HG03139 (cell line): Measurements from ENCODE around the gene MFSD11.
"Not testable (repeated sequence)": the region's sequence is repeated elsewhere in the genome, so short reads cannot be mapped to it uniquely, and the experiment has no call there.

ENCODE experiments used
- ATAC-seq: cut with Tn5 transposase; IDR thresholded peaks from one replicate; pipeline ENCODE4 v1.9.1; 2021; ENCODE audit not compliant: unreplicated experiment

MFSD11 gene

GRCh38 chr17:76737676-76738467 lies at the start of gene MFSD11:
Gene MFSD11, plus strand, starts transcription at chr17:76738119. Its CDS starts 234 bp downstream, at chr17:76738353.
- peak; percentile 45 for ATAC-seq

GRCh38 chr17:76688165-76688622 lies 49.7 kb upstream of the MFSD11 start:
- no peak for ATAC-seq

GRCh38 chr17:76689859-76690258 lies 48.1 kb upstream of the MFSD11 start:
- no peak for ATAC-seq

- no peak for ATAC-seq
Measured at GRCh38 chr17:76690596-76691280, 47.2 kb upstream of the MFSD11 start.

- ATAC-seq, result no peak
Measured at GRCh38 chr17:76691379-76692191, 46.3 kb upstream of the MFSD11 start.

DNA sequence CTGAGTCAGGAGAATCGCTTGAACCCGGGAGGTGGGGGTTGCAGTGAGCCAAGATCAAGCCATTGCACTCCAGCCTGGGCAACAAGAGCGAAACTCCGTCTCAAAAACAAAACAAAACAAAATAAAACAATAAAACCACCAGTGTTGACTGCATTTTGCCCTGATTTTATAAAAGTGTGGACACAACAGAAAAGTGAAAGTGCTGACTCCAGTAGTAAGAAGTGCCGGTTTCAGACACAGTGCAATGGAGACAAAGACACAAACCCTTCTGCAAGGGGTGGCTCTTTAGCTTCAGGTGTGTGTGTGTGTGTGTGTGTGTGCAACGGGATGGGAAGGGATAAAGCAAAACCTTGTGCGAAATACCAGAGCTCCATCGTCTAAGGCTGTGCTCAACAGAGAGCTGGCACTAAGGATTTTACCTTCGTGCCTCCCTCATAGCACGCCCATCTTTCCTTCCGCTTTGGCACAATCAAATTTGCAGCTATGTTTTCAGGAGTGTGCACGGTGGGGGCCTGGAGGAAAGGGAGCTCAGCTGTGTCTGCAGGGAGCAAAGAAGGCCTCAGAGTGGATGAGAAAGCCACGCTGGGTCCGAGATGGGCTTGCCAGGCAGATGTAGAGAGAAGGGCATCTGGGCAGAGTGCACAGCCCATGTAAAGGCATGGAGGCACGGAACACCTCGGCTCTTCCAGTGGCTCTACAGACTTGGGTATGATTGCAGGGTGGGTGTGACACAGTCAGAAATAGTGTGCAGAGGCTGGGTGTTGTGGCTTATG lies 42.7 kb upstream of the MFSD11 start:
- no peak for ATAC-seq

- ATAC-seq, result no peak
Measured at GRCh38 chr17:76696763-76697701, 40.9 kb upstream of the MFSD11 start.

GRCh38 chr17:76697702-76698465 lies 40.0 kb upstream of the MFSD11 start:
- ATAC-seq, result no peak

DNA sequence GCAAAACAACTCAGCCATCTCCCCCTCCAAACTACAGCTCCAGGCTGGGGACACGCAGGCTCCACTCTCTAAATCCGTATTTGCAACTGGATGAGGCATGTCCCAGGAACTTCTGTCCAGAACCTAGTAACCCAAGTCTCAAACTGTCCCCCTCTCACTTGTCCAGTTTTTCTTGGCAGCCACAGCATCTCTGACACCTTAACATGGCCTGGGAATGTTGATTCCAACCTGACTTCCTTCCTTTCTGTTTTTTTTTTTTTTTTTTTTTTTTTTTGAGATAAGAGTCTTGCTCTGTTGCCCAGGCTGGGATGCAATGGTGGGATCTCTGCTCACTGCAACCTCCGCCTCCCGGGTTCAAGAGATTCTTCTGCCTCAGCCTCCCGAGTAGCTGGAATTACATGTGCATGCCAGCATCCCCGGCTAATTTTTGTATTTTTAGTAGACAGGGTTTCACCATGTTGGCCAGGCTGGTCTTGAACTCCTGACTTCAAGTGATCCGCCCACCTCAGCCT lies 39.4 kb upstream of the MFSD11 start:
- not testable (repeated sequence) for ATAC-seq

- ATAC-seq, result no peak
Measured at GRCh38 chr17:76700270-76700616, 37.7 kb upstream of the MFSD11 start.

DNA sequence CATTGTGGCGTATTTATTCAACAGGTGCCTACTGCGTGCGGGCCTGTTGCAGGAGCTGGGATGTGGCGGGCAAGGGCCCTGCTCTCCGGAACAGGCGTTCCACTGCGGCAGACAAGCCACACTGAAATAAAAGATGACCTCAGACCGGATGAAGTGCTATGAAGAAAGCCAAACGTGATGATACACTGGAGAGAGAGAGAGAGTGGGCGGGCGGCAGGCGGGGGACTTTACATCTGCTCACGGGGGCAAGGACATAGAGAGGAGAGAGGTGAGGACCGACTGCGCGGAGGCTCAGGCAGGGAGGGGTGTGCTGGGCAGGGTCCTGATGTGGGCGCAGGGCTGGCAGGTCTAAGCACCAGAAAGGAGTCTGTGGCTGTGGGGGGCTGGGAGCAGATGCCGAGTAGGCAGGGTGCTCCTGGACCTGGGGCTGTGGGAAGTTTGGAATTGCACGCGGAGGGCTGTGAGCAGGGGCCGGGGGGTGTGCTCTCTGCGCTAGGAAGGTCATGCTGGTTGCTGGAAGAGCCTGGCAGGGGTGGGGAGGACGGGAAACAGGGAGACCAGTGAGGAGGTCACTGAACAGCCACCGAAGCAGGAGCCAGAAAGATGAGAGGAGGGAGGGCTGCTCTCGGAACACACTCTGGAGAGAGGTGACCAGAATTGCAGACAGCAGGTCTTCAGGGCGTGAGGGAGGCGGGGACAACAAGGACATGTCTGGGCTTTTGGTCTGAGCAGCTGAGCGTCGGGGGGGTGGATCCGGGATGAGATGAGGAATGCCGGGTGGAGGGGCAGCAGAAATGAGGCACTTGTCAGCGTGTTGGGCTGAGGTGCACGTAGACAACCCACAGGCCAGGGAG lies 37.1 kb upstream of the MFSD11 start:
- no peak for ATAC-seq

DNA sequence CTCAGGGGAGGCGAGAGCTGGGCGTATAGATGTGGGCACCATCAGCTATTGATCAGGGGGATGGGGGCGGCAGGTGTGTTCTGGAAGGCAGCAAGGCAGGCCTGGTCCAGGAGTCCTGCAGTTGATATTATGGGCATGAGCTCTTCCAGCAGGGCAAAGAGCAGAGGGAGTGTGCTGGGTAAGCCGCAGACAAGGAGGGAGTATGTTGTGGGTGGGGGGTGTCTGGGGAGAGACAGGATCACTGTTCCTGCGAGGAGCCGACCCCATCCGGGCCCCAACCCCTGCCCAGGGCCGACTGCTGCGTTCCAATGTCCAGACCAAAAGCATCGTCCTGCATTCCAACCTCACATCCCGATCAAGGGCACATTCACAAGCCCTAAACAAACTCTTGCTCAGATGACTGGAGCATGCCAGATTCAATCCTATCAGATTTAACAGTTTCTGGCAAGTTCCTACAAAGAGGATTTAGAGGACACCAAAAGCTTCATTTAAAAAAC lies 36.4 kb upstream of the MFSD11 start:
- no peak for ATAC-seq

GRCh38 chr17:76702076-76702475 lies 35.8 kb upstream of the MFSD11 start:
- no peak for ATAC-seq

DNA sequence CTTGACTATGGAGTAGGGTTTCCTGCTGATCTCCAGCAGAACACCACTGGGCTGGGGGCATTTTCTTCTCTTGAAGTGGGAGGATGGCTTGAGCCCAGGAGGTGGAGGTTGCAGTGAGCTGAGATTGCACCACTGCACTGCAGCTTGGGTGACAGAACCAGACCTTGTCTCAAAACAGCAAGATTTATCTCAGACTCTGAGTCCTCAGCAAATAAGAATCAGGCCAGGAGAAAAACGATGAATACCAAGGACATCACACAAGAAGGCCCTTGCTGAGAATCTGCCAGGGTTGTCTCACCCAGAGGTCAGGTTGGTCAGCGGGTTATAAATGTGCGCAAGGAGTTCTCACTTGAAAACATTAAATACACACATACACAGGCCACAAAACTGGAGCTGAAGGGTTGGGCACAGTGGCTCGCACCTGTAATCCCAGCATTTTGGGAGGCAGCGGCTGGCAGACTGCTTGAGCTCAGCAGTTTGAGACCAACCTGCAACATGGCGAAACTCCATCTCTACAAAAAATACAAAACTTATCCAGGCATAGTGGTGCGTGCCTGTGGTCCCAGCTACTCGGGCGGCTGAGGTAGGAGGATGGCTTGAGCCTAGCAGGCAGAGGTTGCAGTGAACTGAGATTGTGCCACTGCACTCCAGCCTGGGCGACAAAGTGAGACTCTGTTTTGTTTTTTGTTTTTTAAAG lies 34.8 kb upstream of the MFSD11 start:
- ATAC-seq, result no peak

DNA sequence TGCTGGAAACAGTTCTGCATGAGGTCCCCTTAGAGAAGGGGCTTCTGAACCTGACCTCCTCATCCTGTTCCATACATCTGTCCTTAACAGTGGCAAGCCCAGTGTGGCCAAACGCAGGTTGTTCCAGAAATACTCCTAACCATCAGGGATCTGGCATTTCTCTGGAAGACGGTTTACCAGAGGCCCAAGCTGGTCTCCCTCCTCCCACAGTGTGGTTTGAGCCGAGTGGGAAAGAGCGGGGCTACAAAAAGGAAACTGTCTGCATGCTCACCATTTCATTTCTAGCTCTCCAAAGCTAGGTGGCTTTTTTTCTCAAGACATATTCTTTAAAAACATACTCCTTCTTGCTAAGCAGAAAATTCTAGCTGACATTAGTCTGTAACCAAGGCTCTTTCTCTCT lies 33.1 kb upstream of the MFSD11 start:
- ATAC-seq, result no peak

GRCh38 chr17:76706817-76707216 lies 31.1 kb upstream of the MFSD11 start:
- ATAC-seq, result no peak
